ENCODE measurements around the gene OBSCN. TPM values are rescaled to one million over a fixed set of nuclear protein-coding genes. Genes with fewer than 3 reads are reported as not detected.

The OBSCN gene
- total and polyA plus RNA-seq, 2 donors, result 10.1 to 75.9 TPM

GRCh38 chr1:228176024-228176395 is 31.8 kb upstream of the OBSCN start:
- WGBS, result 98% methylated on average over 4 of the region's 4 CpGs
- no peak overlapping the region for H3K4me3 ChIP-seq (ENCODE audit: low read length in 2 of 2)
- no peak overlapping the region for H3K27ac ChIP-seq (ENCODE audit: low read depth in 1 of 2, low read length in 1 of 2)
- no peaks in the 10 kb centered on the region for H3K27me3 ChIP-seq (ENCODE audit: control insufficient read depth in 2 of 2, insufficient read depth in 1 of 2, low read length in 1 of 2)
- no peak for DNase-seq (ENCODE audit: low read depth in 6 of 9, low spot score in 9 of 9)
- H3K36me3 ChIP-seq (ENCODE audit: control insufficient read depth in 2 of 2, insufficient read depth in 2 of 2, low read length in 1 of 2), result peaks cover 6 to 14% of the 10 kb centered on the region in 2 donors
- no peaks in the 10 kb centered on the region for H3K4me1 ChIP-seq (ENCODE audit: control insufficient read depth in 2 of 2, insufficient read depth in 2 of 2, low read length in 2 of 2)
- peaks cover 0 to 6% of the 10 kb centered on the region in 2 donors for H3K9me3 ChIP-seq (ENCODE audit: control insufficient read depth in 2 of 2, insufficient read depth in 1 of 2, low read length in 1 of 2)

- DNase-seq (ENCODE audit: low read depth in 6 of 9, low spot score in 9 of 9), result no peak
Observed at GRCh38 chr1:228176461-228177182, 31.2 kb upstream of the OBSCN start.

GRCh38 chr1:228177183-228177475 is 30.7 kb upstream of the OBSCN start:
- H3K4me1 ChIP-seq (ENCODE audit: control insufficient read depth in 2 of 2, insufficient read depth in 2 of 2, low read length in 2 of 2), result no peaks in the 10 kb centered on the region
- H3K9me3 ChIP-seq (ENCODE audit: control insufficient read depth in 2 of 2, insufficient read depth in 1 of 2, low read length in 1 of 2), result peaks cover 0 to 6% of the 10 kb centered on the region in 2 donors
- H3K27me3 ChIP-seq (ENCODE audit: control insufficient read depth in 2 of 2, insufficient read depth in 1 of 2, low read length in 1 of 2), result no peaks in the 10 kb centered on the region
- no peak overlapping the region for H3K4me3 ChIP-seq (ENCODE audit: low read length in 2 of 2)
- no peak for DNase-seq (ENCODE audit: low read depth in 6 of 9, low spot score in 9 of 9)
- H3K27ac ChIP-seq (ENCODE audit: low read depth in 1 of 2, low read length in 1 of 2), result no peak overlapping the region
- WGBS, result 95% methylated on average over 5 of the region's 5 CpGs
- peaks cover 6 to 14% of the 10 kb centered on the region in 2 donors for H3K36me3 ChIP-seq (ENCODE audit: control insufficient read depth in 2 of 2, insufficient read depth in 2 of 2, low read length in 1 of 2)

More at GRCh38 chr1:228176461-228177182, 31.2 kb upstream of the OBSCN start:
- no peaks in the 10 kb centered on the region for H3K27me3 ChIP-seq (ENCODE audit: control insufficient read depth in 2 of 2, insufficient read depth in 1 of 2, low read length in 1 of 2)
- no peaks in the 10 kb centered on the region for H3K4me1 ChIP-seq (ENCODE audit: control insufficient read depth in 2 of 2, insufficient read depth in 2 of 2, low read length in 2 of 2)
- 98% methylated on average over 19 of the region's 19 CpGs for WGBS
- H3K36me3 ChIP-seq (ENCODE audit: control insufficient read depth in 2 of 2, insufficient read depth in 2 of 2, low read length in 1 of 2), result peaks cover 6 to 14% of the 10 kb centered on the region in 2 donors
- H3K4me3 ChIP-seq (ENCODE audit: low read length in 2 of 2), result no peak overlapping the region
- H3K27ac ChIP-seq (ENCODE audit: low read depth in 1 of 2, low read length in 1 of 2), result no peak overlapping the region
- peaks cover 0 to 6% of the 10 kb centered on the region in 2 donors for H3K9me3 ChIP-seq (ENCODE audit: control insufficient read depth in 2 of 2, insufficient read depth in 1 of 2, low read length in 1 of 2)

- Histone ChIP-seq H3K27me3 (ENCODE audit: control insufficient read depth in 2 of 2, insufficient read depth in 1 of 2, low read length in 1 of 2) (no peaks in the 10 kb centered on the region), H3K36me3 (ENCODE audit: control insufficient read depth in 2 of 2, insufficient read depth in 2 of 2, low read length in 1 of 2) (peaks cover 6 to 14% of the 10 kb centered on the region in 2 donors), H3K4me1 (ENCODE audit: control insufficient read depth in 2 of 2, insufficient read depth in 2 of 2, low read length in 2 of 2) (no peaks in the 10 kb centered on the region), H3K27ac (ENCODE audit: low read depth in 1 of 2, low read length in 1 of 2) (no peak overlapping the region), H3K4me3 (ENCODE audit: low read length in 2 of 2) (no peak overlapping the region), H3K9me3 (ENCODE audit: control insufficient read depth in 2 of 2, insufficient read depth in 1 of 2, low read length in 1 of 2) (peaks cover 0 to 6% of the 10 kb centered on the region in 2 donors)
- no peak for DNase-seq (ENCODE audit: low read depth in 6 of 9, low spot score in 9 of 9)
- 95% methylated on average over 12 of the region's 12 CpGs for WGBS
Observed at GRCh38 chr1:228177721-228178710, 29.8 kb upstream of the OBSCN start.

- Histone ChIP-seq H3K4me3 (ENCODE audit: low read length in 2 of 2) (no peak overlapping the region), H3K27me3 (ENCODE audit: control insufficient read depth in 2 of 2, insufficient read depth in 1 of 2, low read length in 1 of 2) (no peaks in the 10 kb centered on the region), H3K4me1 (ENCODE audit: control insufficient read depth in 2 of 2, insufficient read depth in 2 of 2, low read length in 2 of 2) (no peaks in the 10 kb centered on the region), H3K36me3 (ENCODE audit: control insufficient read depth in 2 of 2, insufficient read depth in 2 of 2, low read length in 1 of 2) (peaks cover 6 to 14% of the 10 kb centered on the region in 2 donors), H3K27ac (ENCODE audit: low read depth in 1 of 2, low read length in 1 of 2) (no peak overlapping the region), H3K9me3 (ENCODE audit: control insufficient read depth in 2 of 2, insufficient read depth in 1 of 2, low read length in 1 of 2) (peaks cover 0 to 6% of the 10 kb centered on the region in 2 donors)
- WGBS, result 82% methylated on average over 12 of the region's 12 CpGs
- DNase-seq (ENCODE audit: low read depth in 6 of 9, low spot score in 9 of 9), result no peak
Observed at GRCh38 chr1:228178737-228179684, 28.8 kb upstream of the OBSCN start.

- peaks cover 0 to 6% of the 10 kb centered on the region in 2 donors for H3K36me3 ChIP-seq (ENCODE audit: control insufficient read depth in 2 of 2, insufficient read depth in 2 of 2, low read length in 1 of 2)
- no peaks in the 10 kb centered on the region for H3K27me3 ChIP-seq (ENCODE audit: control insufficient read depth in 2 of 2, insufficient read depth in 1 of 2, low read length in 1 of 2)
- H3K27ac ChIP-seq (ENCODE audit: low read depth in 1 of 2, low read length in 1 of 2), result no peak overlapping the region
- H3K9me3 ChIP-seq (ENCODE audit: control insufficient read depth in 2 of 2, insufficient read depth in 1 of 2, low read length in 1 of 2), result no peaks in the 10 kb centered on the region
- no peak overlapping the region for H3K4me3 ChIP-seq (ENCODE audit: low read length in 2 of 2)
- no peak for DNase-seq (ENCODE audit: low read depth in 6 of 9, low spot score in 9 of 9)
- no peaks in the 10 kb centered on the region for H3K4me1 ChIP-seq (ENCODE audit: control insufficient read depth in 2 of 2, insufficient read depth in 2 of 2, low read length in 2 of 2)
- 94% methylated on average over 4 of the region's 4 CpGs for WGBS
Observed at GRCh38 chr1:228180271-228180958, 27.4 kb upstream of the OBSCN start.

- H3K4me1 ChIP-seq (ENCODE audit: control insufficient read depth in 2 of 2, insufficient read depth in 2 of 2, low read length in 2 of 2), result no peaks in the 10 kb centered on the region
- no peak for DNase-seq (ENCODE audit: low read depth in 6 of 9, low spot score in 9 of 9)
- H3K4me3 ChIP-seq (ENCODE audit: low read length in 2 of 2), result no peak overlapping the region
- no peaks in the 10 kb centered on the region for H3K36me3 ChIP-seq (ENCODE audit: control insufficient read depth in 2 of 2, insufficient read depth in 2 of 2, low read length in 1 of 2)
- no peaks in the 10 kb centered on the region for H3K27me3 ChIP-seq (ENCODE audit: control insufficient read depth in 2 of 2, insufficient read depth in 1 of 2, low read length in 1 of 2)
- 98% methylated on average over 7 of the region's 7 CpGs for WGBS
- H3K27ac ChIP-seq (ENCODE audit: low read depth in 1 of 2, low read length in 1 of 2), result no peak overlapping the region
- no peaks in the 10 kb centered on the region for H3K9me3 ChIP-seq (ENCODE audit: control insufficient read depth in 2 of 2, insufficient read depth in 1 of 2, low read length in 1 of 2)
Observed at GRCh38 chr1:228180959-228181644, 26.7 kb upstream of the OBSCN start.

- H3K27me3 ChIP-seq (ENCODE audit: control insufficient read depth in 2 of 2, insufficient read depth in 1 of 2, low read length in 1 of 2), result no peaks in the 10 kb centered on the region
- no peak overlapping the region for H3K4me3 ChIP-seq (ENCODE audit: low read length in 2 of 2)
- no peak overlapping the region for H3K27ac ChIP-seq (ENCODE audit: low read depth in 1 of 2, low read length in 1 of 2)
- no peaks in the 10 kb centered on the region for H3K9me3 ChIP-seq (ENCODE audit: control insufficient read depth in 2 of 2, insufficient read depth in 1 of 2, low read length in 1 of 2)
- DNase-seq (ENCODE audit: low read depth in 6 of 9, low spot score in 9 of 9), result no peak
- WGBS, result 97% methylated on average over 9 of the region's 9 CpGs
- H3K36me3 ChIP-seq (ENCODE audit: control insufficient read depth in 2 of 2, insufficient read depth in 2 of 2, low read length in 1 of 2), result no peaks in the 10 kb centered on the region
- no peaks in the 10 kb centered on the region for H3K4me1 ChIP-seq (ENCODE audit: control insufficient read depth in 2 of 2, insufficient read depth in 2 of 2, low read length in 2 of 2)
Observed at GRCh38 chr1:228181645-228182034, 26.2 kb upstream of the OBSCN start.
